HG03565 (cell line): Measurements from ENCODE around the gene NR2C2.
"Not testable (repeated sequence)": the region's sequence is repeated elsewhere in the genome, so short reads cannot be mapped to it uniquely, and the experiment has no call there.

Experiments used
- ATAC-seq: cut with Tn5 transposase; IDR thresholded peaks from one replicate; pipeline ENCODE4 v1.9.1; 2021; ENCODE audit warnings: mild to moderate bottlenecking, moderate library complexity; ENCODE audit not compliant: unreplicated experiment

NR2C2 gene

GRCh38 chr3:14957153-14957552, 9.8 kb downstream of the NR2C2 start:
- no peak for ATAC-seq

GRCh38 chr3:14957925-14958324, 10.5 kb downstream of the NR2C2 start:
- no peak for ATAC-seq

- ATAC-seq, result peak; percentile 33
These were observed 12.1 kb downstream of the NR2C2 start for GRCh38 chr3:14959359-14959943.

- no peak for ATAC-seq
These were observed 15.4 kb downstream of the NR2C2 start for GRCh38 chr3:14962762-14963161.

- no peak for ATAC-seq
These were observed 19.9 kb downstream of the NR2C2 start for GRCh38 chr3:14967285-14967684.

- no peak for ATAC-seq
These were observed 22.3 kb downstream of the NR2C2 start for GRCh38 chr3:14969671-14970070.

- ATAC-seq, result no peak
These were observed 28.9 kb downstream of the NR2C2 start for GRCh38 chr3:14976317-14976716.

- ATAC-seq, result peak; percentile 65
These were observed 33.3 kb downstream of the NR2C2 start for GRCh38 chr3:14980689-14981088.

GRCh38 chr3:14984581-14985113, 37.3 kb downstream of the NR2C2 start:
- no peak for ATAC-seq

- ATAC-seq, result peak; percentile 98
These were observed 41.6 kb downstream of the NR2C2 start for GRCh38 chr3:14988988-14989394.

- ATAC-seq, result no peak
These were observed 42.8 kb downstream of the NR2C2 start for GRCh38 chr3:14989943-14990779.

- no peak for ATAC-seq
These were observed 43.4 kb downstream of the NR2C2 start for GRCh38 chr3:14990780-14991148.

- no peak for ATAC-seq
These were observed 43.9 kb downstream of the NR2C2 start for GRCh38 chr3:14991151-14991742.

- no peak for ATAC-seq
These were observed 44.6 kb downstream of the NR2C2 start for GRCh38 chr3:14991818-14992612.

GRCh38 chr3:14997941-14998340, 50.6 kb downstream of the NR2C2 start:
- ATAC-seq, result no peak

GRCh38 chr3:14999182-14999581, 51.8 kb downstream of the NR2C2 start:
- ATAC-seq, result not testable (repeated sequence)

GRCh38 chr3:15007681-15008141, 60.3 kb downstream of the NR2C2 start:
- ATAC-seq, result no peak

- ATAC-seq, result no peak
These were observed 61.8 kb downstream of the NR2C2 start for GRCh38 chr3:15009167-15009566.

- ATAC-seq, result no peak
These were observed 63.3 kb downstream of the NR2C2 start for GRCh38 chr3:15010664-15011063.

GRCh38 chr3:15011174-15011573, 63.8 kb downstream of the NR2C2 start:
- no peak for ATAC-seq
